Left lung (tissue), 10 donors: ENCODE data around the gene HIVEP3. TPM values are rescaled to one million over a fixed set of nuclear protein-coding genes. Genes with fewer than 3 reads are reported as not detected.

ENCODE experiments used
- ATAC-seq: fragments of 200-7000 bp; cut with Tn5 transposase; one replicate; pipeline ENCODE4 v1.9.1; 2020; ENCODE audit warnings: moderate library complexity
- DNase-seq, 4 donors: peaks; one replicate each; pipeline ENCODE4 v3.0.0-alpha.2; 2013 to 2020
- H3K27ac ChIP-seq, 2 donors: fragments of 200-600 bp; sonication (generic) in 1 of 2; one replicate each; pipeline versions ENCODE4 v1.5.0 to v1.8.0; 2020 to 2021
- H3K27me3 ChIP-seq, 2 donors: fragments of 200-600 bp; sonication (generic) in 1 of 2; one replicate each; pipeline versions ENCODE4 v1.5.0 to v1.8.0; 2020 to 2021
- H3K36me3 ChIP-seq, 2 donors: fragments of 200-600 bp; sonication (generic) in 1 of 2; one replicate each; pipeline versions ENCODE4 v1.5.0 to v1.8.0; 2020 to 2021
- H3K4me1 ChIP-seq, 2 donors: fragments of 200-600 bp; one replicate each; pipeline ENCODE4 v1.8.0; 2021
- H3K4me3 ChIP-seq, 2 donors: fragments of 200-600 bp; sonication (generic) in 1 of 2; one replicate each; pipeline versions ENCODE4 v1.5.0 to v1.8.0; 2020 to 2021; ENCODE audit warnings: mild to moderate bottlenecking in 1 of 2
- H3K9me3 ChIP-seq, 2 donors: fragments of 200-600 bp; sonication (generic) in 1 of 2; one replicate each; pipeline versions ENCODE4 v1.5.0 to v1.8.0; 2020 to 2021
- intact Hi-C, 2 donors: fragments of 100-400 bp; cut with DNase I; formaldehyde crosslinking; loops; one replicate each; pipeline versions ENCODE4 v1.11.2 to v1.14.2; 2022
- polyA plus RNA-seq, 6 donors: library from polyadenylated mRNA; unstranded; fragments of 120-200 nt; gene quantifications; one replicate each; pipeline ENCODE4 v1.2.1, GENCODE V29; 2013; ENCODE audit not compliant: insufficient read length in 6 of 6
- total RNA-seq, 2 donors: library from RNA; stranded (reverse); fragmentation: NEBNext Ultra II Directional; extraction: Animal tissue kit (Norgen Biotek cat#: 25700); gene quantifications; one replicate each; pipeline ENCODE4 v1.2.1, GENCODE V29; 2021
- TF ChIP-seq, protein P1 (sequence below), 2 donors: fragments of 200-600 bp; sonication (generic) in 1 of 2; IDR thresholded peaks; one replicate each; pipeline versions ENCODE4 v1.5.0 to v1.8.0; 2021; ENCODE audit warnings: antibody characterized with exemption in 2 of 2
- donor health status: DM: no; HTN: yes; CAD: no.
- donor health status: DM: no; HTN: no; CAD: no.

The HIVEP3 gene
- total and polyA plus RNA-seq, 8 donors: 6.0 to 15.6 (median 7.4) TPM

DNA sequence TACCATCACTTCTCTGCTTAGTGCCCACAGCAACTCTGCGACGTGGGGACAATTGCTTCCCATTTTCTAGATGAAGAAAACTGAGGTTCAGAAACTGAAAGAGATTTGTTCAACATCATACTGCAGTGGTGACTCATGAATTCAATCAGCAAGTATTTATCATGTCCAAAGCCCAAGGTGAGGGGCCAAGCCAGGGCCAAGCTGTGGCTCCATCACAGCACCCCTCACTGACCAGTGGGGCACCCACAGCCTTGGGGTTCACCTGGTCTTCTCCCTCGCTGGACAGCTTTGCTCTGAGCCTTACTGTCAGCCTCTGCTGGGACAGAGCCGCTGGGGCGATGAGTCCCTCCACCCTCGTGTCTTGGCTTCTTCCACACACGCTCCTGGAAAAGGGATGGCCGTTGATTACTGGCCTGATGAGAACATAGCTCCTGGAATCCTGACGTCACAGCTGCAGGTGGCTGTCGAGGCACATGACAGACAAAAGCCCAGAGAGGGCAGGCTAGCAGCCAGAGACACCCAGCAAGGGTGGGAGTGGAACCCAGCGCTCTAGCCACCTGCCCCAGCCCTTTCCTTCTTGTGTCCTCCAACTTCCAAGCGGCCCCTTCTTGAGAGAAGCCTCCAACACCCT, 440.5 kb downstream of the HIVEP3 start:
- no peak for DNase-seq
- H3K27ac ChIP-seq: no peak overlapping the region
- no peaks in the 10 kb centered on the region for H3K27me3 ChIP-seq
- H3K36me3 ChIP-seq: no peaks in the 10 kb centered on the region
- H3K4me3 ChIP-seq: no peak overlapping the region
- no peaks in the 10 kb centered on the region for H3K9me3 ChIP-seq
- H3K4me1 ChIP-seq: peaks cover 13 to 27% of the 10 kb centered on the region in 2 donors
- TF ChIP-seq, protein P1, sequence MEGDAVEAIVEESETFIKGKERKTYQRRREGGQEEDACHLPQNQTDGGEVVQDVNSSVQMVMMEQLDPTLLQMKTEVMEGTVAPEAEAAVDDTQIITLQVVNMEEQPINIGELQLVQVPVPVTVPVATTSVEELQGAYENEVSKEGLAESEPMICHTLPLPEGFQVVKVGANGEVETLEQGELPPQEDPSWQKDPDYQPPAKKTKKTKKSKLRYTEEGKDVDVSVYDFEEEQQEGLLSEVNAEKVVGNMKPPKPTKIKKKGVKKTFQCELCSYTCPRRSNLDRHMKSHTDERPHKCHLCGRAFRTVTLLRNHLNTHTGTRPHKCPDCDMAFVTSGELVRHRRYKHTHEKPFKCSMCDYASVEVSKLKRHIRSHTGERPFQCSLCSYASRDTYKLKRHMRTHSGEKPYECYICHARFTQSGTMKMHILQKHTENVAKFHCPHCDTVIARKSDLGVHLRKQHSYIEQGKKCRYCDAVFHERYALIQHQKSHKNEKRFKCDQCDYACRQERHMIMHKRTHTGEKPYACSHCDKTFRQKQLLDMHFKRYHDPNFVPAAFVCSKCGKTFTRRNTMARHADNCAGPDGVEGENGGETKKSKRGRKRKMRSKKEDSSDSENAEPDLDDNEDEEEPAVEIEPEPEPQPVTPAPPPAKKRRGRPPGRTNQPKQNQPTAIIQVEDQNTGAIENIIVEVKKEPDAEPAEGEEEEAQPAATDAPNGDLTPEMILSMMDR (IDR thresholded peaks at IDR 0.05): no peak
- ATAC-seq: no peak
- intact Hi-C loops: no loop called here

DNA sequence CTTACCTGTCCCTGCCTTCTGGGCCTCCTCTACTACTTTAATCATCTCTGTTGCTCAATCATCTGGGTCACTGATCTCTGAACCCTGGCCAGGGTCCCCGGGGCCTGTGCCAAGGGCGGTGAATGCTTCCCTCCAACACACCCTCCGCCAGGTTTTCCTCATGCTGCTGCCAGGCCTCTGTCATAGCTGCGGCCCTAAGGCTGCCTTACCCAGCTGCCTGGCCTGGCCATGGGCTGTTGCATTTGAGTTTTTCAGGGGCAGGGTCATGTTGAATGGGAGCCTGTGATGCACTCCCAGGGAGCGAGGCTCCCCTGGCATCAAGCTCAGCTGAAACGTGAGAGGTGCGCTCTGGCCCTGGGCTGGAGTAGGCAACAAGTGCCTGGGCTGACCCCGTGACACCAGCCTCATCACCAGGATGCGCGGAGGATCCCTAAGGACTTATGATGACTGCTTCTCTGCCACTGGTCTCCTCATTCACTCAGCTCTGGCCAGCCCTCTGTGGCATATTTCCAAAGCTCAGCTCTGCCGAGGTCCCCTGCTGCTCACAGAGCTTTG, 441.8 kb downstream of the HIVEP3 start:
- Histone ChIP-seq H3K9me3 (no peaks in the 10 kb centered on the region), H3K27me3 (no peaks in the 10 kb centered on the region), H3K36me3 (no peaks in the 10 kb centered on the region), H3K27ac (no peak overlapping the region), H3K4me3 (no peak overlapping the region), H3K4me1 (peaks cover 13 to 21% of the 10 kb centered on the region in 2 donors)
- ATAC-seq: peak; percentile 48
- TF ChIP-seq, protein P1 (IDR thresholded peaks at IDR 0.05): no peak
- DNase-seq: no peak
- intact Hi-C loops: no loop called here

DNA sequence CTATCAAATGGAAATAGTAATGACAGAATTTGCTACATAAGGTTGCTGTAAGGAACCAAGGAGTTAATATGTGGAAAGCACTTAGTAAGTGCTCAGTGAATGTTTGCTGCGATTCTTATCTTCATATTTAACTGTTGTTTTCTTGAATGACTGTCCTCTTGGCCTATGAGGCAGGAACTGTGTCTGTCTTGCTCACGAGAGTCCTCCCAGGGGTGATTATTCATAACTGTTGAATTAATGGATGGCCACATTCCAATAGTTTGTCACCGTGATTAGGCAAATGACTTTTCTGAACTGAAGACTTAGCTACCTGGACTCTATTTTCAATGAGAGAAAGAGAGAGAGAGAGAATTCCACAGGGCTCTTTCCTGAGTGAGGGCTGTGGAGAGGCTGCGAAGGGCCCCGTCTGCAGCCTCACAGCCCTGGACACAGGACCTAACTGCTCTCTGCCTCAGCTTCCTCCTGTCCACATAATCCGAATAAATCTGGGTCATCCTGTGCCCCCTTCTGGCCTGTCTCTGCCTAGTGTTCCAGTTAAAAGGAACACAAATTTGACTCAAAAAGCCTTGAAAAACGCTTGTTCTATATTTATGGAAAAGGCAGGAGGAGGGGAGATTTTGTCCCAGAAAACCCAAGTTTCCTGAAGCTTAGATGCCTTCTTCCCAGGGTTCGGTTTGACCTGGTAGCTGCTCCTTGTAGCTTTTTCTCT, 442.7 kb downstream of the HIVEP3 start:
- no peak overlapping the region for H3K27ac ChIP-seq
- TF ChIP-seq, protein P1 (IDR thresholded peaks at IDR 0.05): no peak

DNA sequence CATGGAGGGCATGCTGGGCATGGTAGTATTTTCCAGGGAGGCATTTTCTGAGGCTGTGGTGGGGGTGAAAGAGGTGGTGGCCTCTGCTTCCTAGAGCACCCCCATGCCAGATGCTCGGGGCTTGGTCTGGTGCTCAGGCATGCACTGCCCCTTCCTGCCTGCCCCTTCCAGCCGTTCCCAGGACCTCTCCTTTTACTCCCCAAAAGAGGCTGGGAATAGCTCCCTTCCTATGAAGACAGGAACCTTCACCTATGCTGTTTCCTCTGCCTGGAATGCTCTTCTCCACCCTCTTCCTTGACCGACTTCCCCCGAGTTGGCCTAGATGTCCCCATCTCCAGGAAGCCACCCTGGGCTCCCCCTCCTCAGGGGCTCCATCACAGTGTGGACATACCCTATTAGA, 443.4 kb downstream of the HIVEP3 start:
- intact Hi-C loops: no loop called here
- Histone ChIP-seq H3K9me3 (no peaks in the 10 kb centered on the region), H3K4me1 (peaks cover 13 to 21% of the 10 kb centered on the region in 2 donors), H3K4me3 (no peak overlapping the region), H3K27me3 (no peaks in the 10 kb centered on the region), H3K36me3 (no peaks in the 10 kb centered on the region), H3K27ac (no peak overlapping the region)
- ATAC-seq (no peak), DNase-seq (no peak)
- TF ChIP-seq, protein P1 (IDR thresholded peaks at IDR 0.05): no peak

More for the DNA sequence above, 442.7 kb downstream of the HIVEP3 start:
- intact Hi-C loops: no loop called here
- ATAC-seq (peak; percentile 25), DNase-seq (no peak)
- no peak overlapping the region for H3K4me3 ChIP-seq
- peaks cover 13 to 21% of the 10 kb centered on the region in 2 donors for H3K4me1 ChIP-seq
- H3K9me3 ChIP-seq: no peaks in the 10 kb centered on the region
- no peaks in the 10 kb centered on the region for H3K36me3 ChIP-seq
- no peaks in the 10 kb centered on the region for H3K27me3 ChIP-seq
